B cell (primary cell): ENCODE data around the gene CORO2B. TPM values are rescaled to one million over a fixed set of nuclear protein-coding genes. Genes with fewer than 3 reads are reported as not detected.

Source experiments
- ATAC-seq: fragments of 200-7000 bp; cut with Tn5 transposase; one replicate; pipeline ENCODE4 v1.10.0; 2021; ENCODE audit warnings: low read depth, mild to moderate bottlenecking, moderate number of reproducible peaks, moderate library complexity
- CTCF ChIA-PET: fragments of 350-600 bp; sonication (Branson Sonifier 250); formaldehyde crosslinking; loops from one replicate; lab custom pipeline; 2021; ENCODE audit warnings: antibody characterized with exemption, inconsistent platforms; lab: Charles Lee
- POLR2A ChIA-PET: fragments of 350-600 bp; sonication (Branson Sonifier 250); formaldehyde crosslinking; loops from one replicate; lab custom pipeline; 2021; ENCODE audit warnings: antibody characterized with exemption; lab: Charles Lee
- DNase-seq: peaks from one replicate; pipeline ENCODE4 v3.0.0; 2013
- H2AFZ ChIP-seq: 2 replicates; pipeline ENCODE4 v1.6.1; 2012; ENCODE audit warnings: mild to moderate bottlenecking, low read depth, low read length; ENCODE audit not compliant: insufficient read depth, poor library complexity, severe bottlenecking
- H3K27ac ChIP-seq, 2 donors: 1 replicate in 1 of 2; 2 replicates in 1 of 2; pipeline ENCODE4 v1.5.1; 2012 to 2013; ENCODE audit warnings: low read length in 2 of 2, mild to moderate bottlenecking in 2 of 2, moderate library complexity in 1 of 2
- H3K27me3 ChIP-seq, 4 experiments: fragments of 200-600 bp in 1 of 4; sonication (generic) in 1 of 4; replicated peaks in 1 of 4; 1 replicate in 2 of 4; 2 replicates in 2 of 4; pipeline versions ENCODE4 v1.6.1 to v1.7.0; 2013 to 2016; ENCODE audit warnings: low read length in 3 of 4, mild to moderate bottlenecking in 2 of 4, mixed read lengths in 1 of 4, moderate library complexity in 1 of 4; ENCODE audit not compliant: insufficient read depth in 4 of 4, control insufficient read depth in 3 of 4; ENCODE audit errors: control extremely low read depth in 1 of 4
- H3K36me3 ChIP-seq, 2 experiments: replicated peaks in 1 of 2; 1 replicate in 1 of 2; 2 replicates in 1 of 2; pipeline versions ENCODE4 v1.6.1 to v1.7.1; 2013; ENCODE audit warnings: low read length in 1 of 2; ENCODE audit not compliant: insufficient read depth in 2 of 2, control insufficient read depth in 1 of 2; ENCODE audit errors: control extremely low read depth in 1 of 2, extremely low read depth in 1 of 2
- H3K4me1 ChIP-seq, 2 donors: fragments of 200-600 bp in 1 of 2; sonication (generic) in 1 of 2; 1 replicate in 1 of 2; 2 replicates in 1 of 2; pipeline versions ENCODE4 v1.5.1 to v1.6.1; 2013 to 2017; ENCODE audit warnings: low read length in 2 of 2; ENCODE audit not compliant: control insufficient read depth in 2 of 2, insufficient read depth in 2 of 2
- H3K4me2 ChIP-seq: replicated peaks from 2 replicates; pipeline ENCODE3; 2012; ENCODE audit warnings: mild to moderate bottlenecking, low read depth, low read length; ENCODE audit not compliant: poor library complexity, severe bottlenecking
- H3K4me3 ChIP-seq, 5 experiments: fragments of 200-600 bp in 1 of 5; sonication (generic) in 1 of 5; 1 replicate in 3 of 5; 2 replicates in 2 of 5; pipeline versions ENCODE4 v1.5.1 to v1.7.0; 2011 to 2016; ENCODE audit warnings: low read length in 4 of 5, mild to moderate bottlenecking in 4 of 5, low read depth in 2 of 5, control low read depth in 1 of 5, moderate library complexity in 1 of 5; ENCODE audit not compliant: insufficient read depth in 1 of 5; ENCODE audit errors: control extremely low read depth in 1 of 5, extremely low read depth in 1 of 5
- H3K79me2 ChIP-seq: fragments of 200-600 bp; sonication (generic); one replicate; pipeline ENCODE4 v1.6.0; 2016; ENCODE audit warnings: low read length; ENCODE audit not compliant: control insufficient read depth, insufficient read depth
- H3K9ac ChIP-seq: fragments of 200-600 bp; sonication (generic); 2 replicates; pipeline ENCODE4 v1.6.1; 2017; ENCODE audit warnings: mild to moderate bottlenecking, low read length, moderate library complexity
- H3K9me3 ChIP-seq, 3 donors: one replicate each; pipeline versions ENCODE4 v1.6.1 to v1.7.1; 2013; ENCODE audit warnings: low read length in 2 of 3; ENCODE audit not compliant: control insufficient read depth in 2 of 3, insufficient read depth in 1 of 3; ENCODE audit errors: control extremely low read depth in 1 of 3
- H4K20me1 ChIP-seq: 2 replicates; pipeline ENCODE4 v1.6.0; 2012; ENCODE audit warnings: mild to moderate bottlenecking, low read length; ENCODE audit not compliant: insufficient read depth, control insufficient read depth, poor library complexity, severe bottlenecking
- H3K27ac Mint-ChIP-seq: one replicate; pipeline ENCODE4 v1.8.0; 2021; ENCODE audit warnings: mixed read lengths
- H3K27me3 Mint-ChIP-seq: one replicate; pipeline ENCODE4 v1.8.0; 2021; ENCODE audit warnings: mixed read lengths
- H3K4me1 Mint-ChIP-seq: one replicate; pipeline ENCODE4 v1.8.0; 2021; ENCODE audit warnings: mixed read lengths
- H3K4me3 Mint-ChIP-seq: one replicate; pipeline ENCODE4 v1.8.0; 2021; ENCODE audit warnings: mixed read lengths
- H3K9me3 Mint-ChIP-seq: one replicate; pipeline ENCODE4 v1.8.0; 2022; ENCODE audit warnings: mixed read lengths; ENCODE audit not compliant: insufficient read depth
- EZH2 ChIP-seq: IDR thresholded peaks from 2 replicates; pipeline ENCODE4 v1.6.1; 2012; ENCODE audit warnings: borderline replicate concordance, low read depth, mild to moderate bottlenecking, moderate library complexity, low read length; ENCODE audit not compliant: insufficient read depth, poor library complexity, severe bottlenecking
- WGBS: methylation state at CpG from one replicate; pipeline ENCODE4 v1.1.5; 2013; ENCODE audit warnings: missing lambda C conversion rate; ENCODE audit not compliant: insufficient coverage; 5-methylcytosine and 5-hydroxymethylcytosine counted together
- intact Hi-C: fragments of 100-400 bp; cut with micrococcal nuclease; formaldehyde crosslinking; loops from one replicate; pipeline ENCODE4 v1.10.0; 2022
- polyA plus RNA-seq: library from polyadenylated mRNA; depleted of rRNA; stranded (reverse); fragments of >200 nt; gene quantifications from 2 replicates; pipeline ENCODE4 v1.2.3, GENCODE V29; 2012
- total RNA-seq, 2 donors: library from RNA; stranded (reverse); fragments of 120-200 nt in 1 of 2; gene quantifications; 1 replicate in 1 of 2; 2 replicates in 1 of 2; pipeline versions ENCODE4 v1.2.3 to v1.2.4, GENCODE V29; 2013 to 2022
- TF ChIP-seq, protein P1 (sequence below): fragments of 200-600 bp; IDR thresholded peaks from one replicate; pipeline ENCODE4 v1.8.0; 2022; ENCODE audit warnings: antibody characterized with exemption, mild to moderate bottlenecking

The CORO2B gene
- total and polyA plus RNA-seq, 2 donors (not counting 1 experiment from before 2014, with no cell fraction given) = 9.5 to 11.3 TPM

DNA sequence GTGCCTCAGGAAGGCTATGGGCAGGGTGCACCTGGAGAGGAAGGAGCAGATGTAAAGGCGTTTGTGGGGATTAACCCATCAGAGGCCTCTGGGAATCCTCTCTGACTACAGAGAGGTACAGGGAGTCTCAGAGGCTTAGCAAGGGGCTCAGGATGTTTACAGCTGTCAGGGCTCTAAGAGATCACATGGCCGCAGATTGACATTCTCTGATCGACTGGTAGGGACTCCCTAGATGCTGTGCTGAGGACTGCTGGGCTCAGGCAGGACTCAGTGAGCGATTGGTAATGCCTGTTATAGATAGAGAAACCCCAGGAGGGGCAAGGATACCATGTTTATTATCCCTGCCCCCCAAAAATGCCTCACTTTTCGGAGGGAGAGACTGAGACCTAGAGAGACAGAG, 103.5 kb downstream of the CORO2B start:
- no peaks in the 10 kb centered on the region for H3K4me1 ChIP-seq
- H3K27ac ChIP-seq = no peak overlapping the region
- no peaks in the 10 kb centered on the region for H4K20me1 ChIP-seq
- no peak overlapping the region for H3K4me3 Mint-ChIP-seq
- no peaks in the 10 kb centered on the region for H3K36me3 ChIP-seq
- H2AFZ ChIP-seq = no peak overlapping the region
- no peaks in the 10 kb centered on the region for H3K79me2 ChIP-seq
- H3K9me3 ChIP-seq = no peaks in the 10 kb centered on the region
- CTCF ChIA-PET = interaction anchor here (22.4 kb wide), 1 partner anchor 131 kb away, joined by 409 read pairs; no protein-coding TSS in a partner anchor
- H3K4me2 ChIP-seq = no peak overlapping the region
- POLR2A ChIA-PET = no interaction called here
- no peak overlapping the region for H3K27ac Mint-ChIP-seq
- H3K4me1 Mint-ChIP-seq = no peaks in the 10 kb centered on the region
- DNase-seq (no peak), ATAC-seq (no peak)
- intact Hi-C loops = no loop called here
- 52% methylated on average over 5 of the region's 5 CpGs for WGBS
- H3K9ac ChIP-seq = no peak overlapping the region
- H3K27me3 Mint-ChIP-seq = peaks cover 9% of the 10 kb centered on the region
- H3K9me3 Mint-ChIP-seq = no peaks in the 10 kb centered on the region
- peaks cover 0 to 6% (median 0%) of the 10 kb centered on the region in 4 experiments for H3K27me3 ChIP-seq
- TF ChIP-seq, protein P1, sequence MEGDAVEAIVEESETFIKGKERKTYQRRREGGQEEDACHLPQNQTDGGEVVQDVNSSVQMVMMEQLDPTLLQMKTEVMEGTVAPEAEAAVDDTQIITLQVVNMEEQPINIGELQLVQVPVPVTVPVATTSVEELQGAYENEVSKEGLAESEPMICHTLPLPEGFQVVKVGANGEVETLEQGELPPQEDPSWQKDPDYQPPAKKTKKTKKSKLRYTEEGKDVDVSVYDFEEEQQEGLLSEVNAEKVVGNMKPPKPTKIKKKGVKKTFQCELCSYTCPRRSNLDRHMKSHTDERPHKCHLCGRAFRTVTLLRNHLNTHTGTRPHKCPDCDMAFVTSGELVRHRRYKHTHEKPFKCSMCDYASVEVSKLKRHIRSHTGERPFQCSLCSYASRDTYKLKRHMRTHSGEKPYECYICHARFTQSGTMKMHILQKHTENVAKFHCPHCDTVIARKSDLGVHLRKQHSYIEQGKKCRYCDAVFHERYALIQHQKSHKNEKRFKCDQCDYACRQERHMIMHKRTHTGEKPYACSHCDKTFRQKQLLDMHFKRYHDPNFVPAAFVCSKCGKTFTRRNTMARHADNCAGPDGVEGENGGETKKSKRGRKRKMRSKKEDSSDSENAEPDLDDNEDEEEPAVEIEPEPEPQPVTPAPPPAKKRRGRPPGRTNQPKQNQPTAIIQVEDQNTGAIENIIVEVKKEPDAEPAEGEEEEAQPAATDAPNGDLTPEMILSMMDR = no peak
- TF ChIP-seq EZH2 = no peak
- H3K4me3 ChIP-seq = no peak overlapping the region

DNA sequence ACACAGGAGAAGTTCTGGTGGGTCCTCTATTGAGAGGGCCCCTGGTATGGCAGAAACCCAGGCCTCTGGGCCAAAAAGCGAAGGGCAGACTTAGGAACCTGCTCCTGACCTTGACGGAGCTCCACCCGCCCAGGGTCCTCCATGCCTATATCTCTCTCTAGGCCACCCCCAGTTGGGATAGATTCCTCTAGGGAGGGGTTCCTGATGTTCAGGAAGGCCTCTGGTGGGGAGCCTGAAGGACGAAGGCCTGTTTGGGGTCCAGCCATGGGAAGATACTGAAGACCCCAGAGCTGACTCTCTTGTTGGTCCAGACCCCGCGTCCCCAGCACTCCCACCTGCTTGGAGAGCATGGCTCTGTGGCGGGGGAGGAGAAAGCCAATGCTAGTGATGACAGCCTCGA, 104.2 kb downstream of the CORO2B start:
- Histone ChIP-seq H3K79me2 (no peaks in the 10 kb centered on the region), H4K20me1 (no peaks in the 10 kb centered on the region), H3K27me3 (peaks cover 0 to 6% (median 0%) of the 10 kb centered on the region in 4 experiments), H3K9me3 (no peaks in the 10 kb centered on the region), H3K9ac (no peak overlapping the region), H3K4me2 (no peak overlapping the region), H3K36me3 (no peaks in the 10 kb centered on the region), H3K4me3 (no peak overlapping the region), H3K27ac (no peak overlapping the region), H2AFZ (no peak overlapping the region), H3K4me1 (no peaks in the 10 kb centered on the region)
- ATAC-seq = no peak
- intact Hi-C loops = no loop called here
- DNase-seq = no peak
- 90% methylated on average over 5 of the region's 8 CpGs for WGBS
- no peaks in the 10 kb centered on the region for H3K9me3 Mint-ChIP-seq
- peaks cover 15% of the 10 kb centered on the region for H3K27me3 Mint-ChIP-seq
- H3K27ac Mint-ChIP-seq = no peak overlapping the region
- no peaks in the 10 kb centered on the region for H3K4me1 Mint-ChIP-seq
- no peak for TF ChIP-seq EZH2
- TF ChIP-seq, protein P1 = no peak
- ChIA-PET CTCF (no interaction called here), POLR2A (no interaction called here)
- H3K4me3 Mint-ChIP-seq = no peak overlapping the region
